HepG2 (cell line): ENCODE measurements around the gene LMAN1L. TPM values are rescaled to one million over a fixed set of nuclear protein-coding genes. Genes with fewer than 3 reads are reported as not detected.

Source experiments
- CBX1 ChIP-seq: IDR thresholded peaks from one replicate; pipeline ENCODE4 v1.6.1; 2016; ENCODE audit warnings: antibody characterized with exemption, low read depth
- HOXA5 ChIP-seq: sonication (generic); formaldehyde crosslinking; IDR thresholded peaks from 2 replicates; pipeline ENCODE4 v1.4.0; 2020; ENCODE audit warnings: missing genetic modification reagents
- MXI1 ChIP-seq: IDR thresholded peaks from 3 replicates; pipeline ENCODE4 v1.6.1; 2012; ENCODE audit warnings: low read depth, low read length, inconsistent platforms, borderline replicate concordance
- NFE2L2 ChIP-seq: fragments of 150-350 bp; IDR thresholded peaks from 2 replicates; pipeline ENCODE4 v1.6.1; 2014; ENCODE audit warnings: low read length
- NFKBIZ ChIP-seq: IDR thresholded peaks from 2 replicates; pipeline ENCODE4 v1.6.1; 2018; ENCODE audit warnings: missing genetic modification reagents, missing compliant biosample characterization
- RBFOX2 ChIP-seq: fragments of 200-400 bp; formaldehyde crosslinking; IDR thresholded peaks from 2 replicates; pipeline ENCODE4 v1.6.1; 2017; ENCODE audit warnings: low read depth, mild to moderate bottlenecking, low read length
- RXRB ChIP-seq: IDR thresholded peaks from 2 replicates; pipeline ENCODE4 v1.6.1; 2016; ENCODE audit warnings: borderline replicate concordance, missing genetic modification reagents, missing compliant biosample characterization
- ZEB1 ChIP-seq: IDR thresholded peaks from 2 replicates; pipeline ENCODE4 v1.6.1; 2012; ENCODE audit warnings: mild to moderate bottlenecking, low read depth, inconsistent platforms; ENCODE audit not compliant: insufficient replicate concordance
- ZFP41 ChIP-seq: sonication (generic); formaldehyde crosslinking; IDR thresholded peaks from 2 replicates; pipeline ENCODE4 v1.4.0; 2020; ENCODE audit warnings: mild to moderate bottlenecking, missing genetic modification reagents, borderline replicate concordance
- ZNF383 ChIP-seq: sonication (generic); formaldehyde crosslinking; IDR thresholded peaks from 2 replicates; pipeline ENCODE4 v1.4.0; 2020; ENCODE audit warnings: missing genetic modification reagents, mild to moderate bottlenecking, borderline replicate concordance
- ZNF678 ChIP-seq: sonication (generic); formaldehyde crosslinking; IDR thresholded peaks from 2 replicates; pipeline ENCODE4 v1.4.0; 2020; ENCODE audit warnings: mild to moderate bottlenecking, missing genetic modification reagents
- ZNF766 ChIP-seq: sonication (generic); formaldehyde crosslinking; IDR thresholded peaks from 2 replicates; pipeline ENCODE4 v1.5.0; 2020; ENCODE audit warnings: missing genetic modification reagents, borderline replicate concordance
- polyA plus RNA-seq, 8 experiments: library from polyadenylated mRNA; depleted of rRNA in 3 of 8; stranded (reverse) in 7 of 8; unstranded in 1 of 8; fragments of >200 nt; fragmentation: Illumina TruSeq in 4 of 8; extraction: Trizol in 4 of 8; gene quantifications; 2 replicates each; pipeline versions ENCODE4 v1.2.1 to v1.2.3, GENCODE V29; 2011 to 2016; ENCODE audit warnings: low read depth in 4 of 8, missing spikeins in 1 of 8, mixed read lengths in 1 of 8; ENCODE audit not compliant: insufficient read depth in 1 of 8
- total RNA-seq, 5 experiments: library from RNA; depleted of rRNA; stranded (reverse); fragments of >200 nt; fragmentation: Illumina TruSeq; extraction: Trizol; gene quantifications; 2 replicates each; pipeline ENCODE4 v1.2.3, GENCODE V29; 2016; ENCODE audit warnings: low read depth in 1 of 5
- TF ChIP-seq, protein P1 (sequence below): IDR thresholded peaks from 2 replicates; pipeline ENCODE4 v1.6.1; 2016; ENCODE audit warnings: low read depth, missing genetic modification reagents, missing compliant biosample characterization
- TF ChIP-seq, protein P2 (sequence below): sonication (generic); formaldehyde crosslinking; conservative IDR thresholded peaks from 2 replicates; pipeline ENCODE4 v1.8.0; 2022; ENCODE audit warnings: missing genetic modification reagents
- TF ChIP-seq, protein P3 (sequence below): sonication (generic); formaldehyde crosslinking; IDR thresholded peaks from 2 replicates; pipeline ENCODE4 v1.8.1; 2023; ENCODE audit warnings: mild to moderate bottlenecking, missing genetic modification reagents
- TF ChIP-seq, protein P4 (sequence below): sonication (generic); formaldehyde crosslinking; IDR thresholded peaks from 2 replicates; pipeline ENCODE4 v1.5.0; 2020; ENCODE audit warnings: mild to moderate bottlenecking, missing genetic modification reagents, moderate library complexity
- TF ChIP-seq, protein P5 (sequence below): sonication (generic); formaldehyde crosslinking; conservative IDR thresholded peaks from 2 replicates; pipeline ENCODE4 v1.4.0; 2020; ENCODE audit warnings: missing genetic modification reagents

LMAN1L gene
- total and polyA plus RNA-seq, 2 of the 13 experiments (the other 11 are each of a cell fraction or from before 2014, with no cell fraction given): not detected

DNA sequence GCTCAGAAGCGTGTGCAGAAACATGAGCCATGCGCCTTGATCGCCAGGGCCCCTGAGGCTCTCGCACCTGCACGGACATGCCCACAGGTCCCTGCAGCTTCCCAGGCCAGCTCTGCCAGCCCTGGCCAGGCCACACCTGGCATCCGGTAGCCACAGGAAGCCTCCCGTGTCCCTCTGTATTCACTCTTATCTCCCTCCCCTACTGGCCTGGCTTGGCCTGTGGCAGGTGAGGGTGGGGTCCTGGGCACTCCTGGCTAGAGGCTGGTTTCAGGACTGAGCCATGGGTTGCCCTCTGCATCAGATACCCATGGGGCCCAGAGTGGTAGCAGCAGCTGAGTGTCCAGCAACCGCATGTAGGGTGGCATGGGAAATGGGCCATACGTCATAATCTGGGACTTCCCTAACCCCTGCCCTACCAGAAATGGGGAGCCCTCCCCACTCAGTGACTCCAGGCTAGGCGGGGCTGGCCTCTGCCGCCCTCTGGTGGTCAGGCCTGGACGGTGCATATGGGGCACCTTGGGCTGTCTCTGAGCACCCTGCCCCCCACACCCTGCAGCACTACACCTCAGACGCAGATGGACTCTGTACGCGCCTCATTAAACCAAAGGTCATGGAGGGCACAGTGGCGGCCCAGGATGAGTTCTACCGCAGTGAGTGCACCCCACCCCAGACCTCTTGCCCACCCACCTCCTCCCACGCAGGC is 12.6 kb upstream of the LMAN1L start (continued):
- TF ChIP-seq, protein P1, sequence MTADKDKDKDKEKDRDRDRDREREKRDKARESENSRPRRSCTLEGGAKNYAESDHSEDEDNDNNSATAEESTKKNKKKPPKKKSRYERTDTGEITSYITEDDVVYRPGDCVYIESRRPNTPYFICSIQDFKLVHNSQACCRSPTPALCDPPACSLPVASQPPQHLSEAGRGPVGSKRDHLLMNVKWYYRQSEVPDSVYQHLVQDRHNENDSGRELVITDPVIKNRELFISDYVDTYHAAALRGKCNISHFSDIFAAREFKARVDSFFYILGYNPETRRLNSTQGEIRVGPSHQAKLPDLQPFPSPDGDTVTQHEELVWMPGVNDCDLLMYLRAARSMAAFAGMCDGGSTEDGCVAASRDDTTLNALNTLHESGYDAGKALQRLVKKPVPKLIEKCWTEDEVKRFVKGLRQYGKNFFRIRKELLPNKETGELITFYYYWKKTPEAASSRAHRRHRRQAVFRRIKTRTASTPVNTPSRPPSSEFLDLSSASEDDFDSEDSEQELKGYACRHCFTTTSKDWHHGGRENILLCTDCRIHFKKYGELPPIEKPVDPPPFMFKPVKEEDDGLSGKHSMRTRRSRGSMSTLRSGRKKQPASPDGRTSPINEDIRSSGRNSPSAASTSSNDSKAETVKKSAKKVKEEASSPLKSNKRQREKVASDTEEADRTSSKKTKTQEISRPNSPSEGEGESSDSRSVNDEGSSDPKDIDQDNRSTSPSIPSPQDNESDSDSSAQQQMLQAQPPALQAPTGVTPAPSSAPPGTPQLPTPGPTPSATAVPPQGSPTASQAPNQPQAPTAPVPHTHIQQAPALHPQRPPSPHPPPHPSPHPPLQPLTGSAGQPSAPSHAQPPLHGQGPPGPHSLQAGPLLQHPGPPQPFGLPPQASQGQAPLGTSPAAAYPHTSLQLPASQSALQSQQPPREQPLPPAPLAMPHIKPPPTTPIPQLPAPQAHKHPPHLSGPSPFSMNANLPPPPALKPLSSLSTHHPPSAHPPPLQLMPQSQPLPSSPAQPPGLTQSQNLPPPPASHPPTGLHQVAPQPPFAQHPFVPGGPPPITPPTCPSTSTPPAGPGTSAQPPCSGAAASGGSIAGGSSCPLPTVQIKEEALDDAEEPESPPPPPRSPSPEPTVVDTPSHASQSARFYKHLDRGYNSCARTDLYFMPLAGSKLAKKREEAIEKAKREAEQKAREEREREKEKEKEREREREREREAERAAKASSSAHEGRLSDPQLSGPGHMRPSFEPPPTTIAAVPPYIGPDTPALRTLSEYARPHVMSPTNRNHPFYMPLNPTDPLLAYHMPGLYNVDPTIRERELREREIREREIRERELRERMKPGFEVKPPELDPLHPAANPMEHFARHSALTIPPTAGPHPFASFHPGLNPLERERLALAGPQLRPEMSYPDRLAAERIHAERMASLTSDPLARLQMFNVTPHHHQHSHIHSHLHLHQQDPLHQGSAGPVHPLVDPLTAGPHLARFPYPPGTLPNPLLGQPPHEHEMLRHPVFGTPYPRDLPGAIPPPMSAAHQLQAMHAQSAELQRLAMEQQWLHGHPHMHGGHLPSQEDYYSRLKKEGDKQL (CRISPR knock-in tag): no peak
- TF ChIP-seq RBFOX2: no peak
- peak; percentile 26; the same call in 1 of the 2 replicates for TF ChIP-seq RXRB
- TF ChIP-seq, protein P2, sequence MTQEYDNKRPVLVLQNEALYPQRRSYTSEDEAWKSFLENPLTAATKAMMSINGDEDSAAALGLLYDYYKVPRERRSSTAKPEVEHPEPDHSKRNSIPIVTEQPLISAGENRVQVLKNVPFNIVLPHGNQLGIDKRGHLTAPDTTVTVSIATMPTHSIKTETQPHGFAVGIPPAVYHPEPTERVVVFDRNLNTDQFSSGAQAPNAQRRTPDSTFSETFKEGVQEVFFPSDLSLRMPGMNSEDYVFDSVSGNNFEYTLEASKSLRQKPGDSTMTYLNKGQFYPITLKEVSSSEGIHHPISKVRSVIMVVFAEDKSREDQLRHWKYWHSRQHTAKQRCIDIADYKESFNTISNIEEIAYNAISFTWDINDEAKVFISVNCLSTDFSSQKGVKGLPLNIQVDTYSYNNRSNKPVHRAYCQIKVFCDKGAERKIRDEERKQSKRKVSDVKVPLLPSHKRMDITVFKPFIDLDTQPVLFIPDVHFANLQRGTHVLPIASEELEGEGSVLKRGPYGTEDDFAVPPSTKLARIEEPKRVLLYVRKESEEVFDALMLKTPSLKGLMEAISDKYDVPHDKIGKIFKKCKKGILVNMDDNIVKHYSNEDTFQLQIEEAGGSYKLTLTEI (CRISPR knock-in tag): no peak
- TF ChIP-seq CBX1: no peak
- TF ChIP-seq ZNF766 (CRISPR knock-in tag): no peak
- no peak for TF ChIP-seq HOXA5 (CRISPR knock-in tag)
- TF ChIP-seq, protein P3, sequence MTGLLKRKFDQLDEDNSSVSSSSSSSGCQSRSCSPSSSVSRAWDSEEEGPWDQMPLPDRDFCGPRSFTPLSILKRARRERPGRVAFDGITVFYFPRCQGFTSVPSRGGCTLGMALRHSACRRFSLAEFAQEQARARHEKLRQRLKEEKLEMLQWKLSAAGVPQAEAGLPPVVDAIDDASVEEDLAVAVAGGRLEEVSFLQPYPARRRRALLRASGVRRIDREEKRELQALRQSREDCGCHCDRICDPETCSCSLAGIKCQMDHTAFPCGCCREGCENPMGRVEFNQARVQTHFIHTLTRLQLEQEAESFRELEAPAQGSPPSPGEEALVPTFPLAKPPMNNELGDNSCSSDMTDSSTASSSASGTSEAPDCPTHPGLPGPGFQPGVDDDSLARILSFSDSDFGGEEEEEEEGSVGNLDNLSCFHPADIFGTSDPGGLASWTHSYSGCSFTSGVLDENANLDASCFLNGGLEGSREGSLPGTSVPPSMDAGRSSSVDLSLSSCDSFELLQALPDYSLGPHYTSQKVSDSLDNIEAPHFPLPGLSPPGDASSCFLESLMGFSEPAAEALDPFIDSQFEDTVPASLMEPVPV (CRISPR knock-in tag): no peak
- no peak for TF ChIP-seq ZNF678
- no peak for TF ChIP-seq NFKBIZ (CRISPR knock-in tag)
- TF ChIP-seq MXI1: no peak
- no peak for TF ChIP-seq ZNF383 (CRISPR knock-in tag)
- TF ChIP-seq, protein P4, sequence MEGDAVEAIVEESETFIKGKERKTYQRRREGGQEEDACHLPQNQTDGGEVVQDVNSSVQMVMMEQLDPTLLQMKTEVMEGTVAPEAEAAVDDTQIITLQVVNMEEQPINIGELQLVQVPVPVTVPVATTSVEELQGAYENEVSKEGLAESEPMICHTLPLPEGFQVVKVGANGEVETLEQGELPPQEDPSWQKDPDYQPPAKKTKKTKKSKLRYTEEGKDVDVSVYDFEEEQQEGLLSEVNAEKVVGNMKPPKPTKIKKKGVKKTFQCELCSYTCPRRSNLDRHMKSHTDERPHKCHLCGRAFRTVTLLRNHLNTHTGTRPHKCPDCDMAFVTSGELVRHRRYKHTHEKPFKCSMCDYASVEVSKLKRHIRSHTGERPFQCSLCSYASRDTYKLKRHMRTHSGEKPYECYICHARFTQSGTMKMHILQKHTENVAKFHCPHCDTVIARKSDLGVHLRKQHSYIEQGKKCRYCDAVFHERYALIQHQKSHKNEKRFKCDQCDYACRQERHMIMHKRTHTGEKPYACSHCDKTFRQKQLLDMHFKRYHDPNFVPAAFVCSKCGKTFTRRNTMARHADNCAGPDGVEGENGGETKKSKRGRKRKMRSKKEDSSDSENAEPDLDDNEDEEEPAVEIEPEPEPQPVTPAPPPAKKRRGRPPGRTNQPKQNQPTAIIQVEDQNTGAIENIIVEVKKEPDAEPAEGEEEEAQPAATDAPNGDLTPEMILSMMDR: peak; percentile 97
- TF ChIP-seq ZEB1: no peak
- TF ChIP-seq, protein P5, sequence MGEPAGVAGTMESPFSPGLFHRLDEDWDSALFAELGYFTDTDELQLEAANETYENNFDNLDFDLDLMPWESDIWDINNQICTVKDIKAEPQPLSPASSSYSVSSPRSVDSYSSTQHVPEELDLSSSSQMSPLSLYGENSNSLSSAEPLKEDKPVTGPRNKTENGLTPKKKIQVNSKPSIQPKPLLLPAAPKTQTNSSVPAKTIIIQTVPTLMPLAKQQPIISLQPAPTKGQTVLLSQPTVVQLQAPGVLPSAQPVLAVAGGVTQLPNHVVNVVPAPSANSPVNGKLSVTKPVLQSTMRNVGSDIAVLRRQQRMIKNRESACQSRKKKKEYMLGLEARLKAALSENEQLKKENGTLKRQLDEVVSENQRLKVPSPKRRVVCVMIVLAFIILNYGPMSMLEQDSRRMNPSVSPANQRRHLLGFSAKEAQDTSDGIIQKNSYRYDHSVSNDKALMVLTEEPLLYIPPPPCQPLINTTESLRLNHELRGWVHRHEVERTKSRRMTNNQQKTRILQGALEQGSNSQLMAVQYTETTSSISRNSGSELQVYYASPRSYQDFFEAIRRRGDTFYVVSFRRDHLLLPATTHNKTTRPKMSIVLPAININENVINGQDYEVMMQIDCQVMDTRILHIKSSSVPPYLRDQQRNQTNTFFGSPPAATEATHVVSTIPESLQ (CRISPR knock-in tag): no peak
- no peak for TF ChIP-seq NFE2L2
- no peak for TF ChIP-seq ZFP41
